ENCODE measurements around the gene C10orf62. TPM values are rescaled to one million over a fixed set of nuclear protein-coding genes. Genes with fewer than 3 reads are reported as not detected.
"Not testable (repeated sequence)": the region's sequence is repeated elsewhere in the genome, so short reads cannot be mapped to it uniquely, and the experiment has no call there.

The C10orf62 gene
- total and polyA plus RNA-seq, 2 donors (not counting 3 experiments of a cell fraction or from before 2014, with no cell fraction given) = not detected

DNA sequence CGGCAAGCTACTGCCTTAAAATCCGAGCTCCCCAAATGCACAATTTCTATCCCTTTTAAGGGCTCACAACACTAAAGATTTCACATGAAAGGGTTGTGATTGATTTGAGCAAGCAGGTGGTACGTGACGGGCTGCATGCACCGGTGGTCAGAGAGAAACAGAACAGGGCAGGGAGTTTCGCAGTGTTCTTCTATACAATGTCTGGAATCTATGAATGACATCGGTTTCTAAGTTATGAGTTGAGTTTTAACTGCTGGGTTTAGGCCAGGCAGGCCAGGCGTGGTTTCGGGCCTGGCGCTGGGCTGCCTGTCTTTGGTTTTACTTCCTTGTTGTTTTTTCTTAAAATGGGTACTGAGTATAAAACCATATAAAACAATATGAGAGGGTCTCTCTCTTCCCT, 34.0 kb upstream of the C10orf62 start:
- CTCF ChIA-PET = interaction anchor here (1.2 to 6.6 kb wide), 3 partner anchors 21 to 56 kb away, joined by 4 to 159 read pairs (median 37); partner anchors contain the start of gene UBTD1
- H3K79me2 ChIP-seq (ENCODE audit: control insufficient read depth, insufficient read depth, low read length) = not testable (repeated sequence)

DNA sequence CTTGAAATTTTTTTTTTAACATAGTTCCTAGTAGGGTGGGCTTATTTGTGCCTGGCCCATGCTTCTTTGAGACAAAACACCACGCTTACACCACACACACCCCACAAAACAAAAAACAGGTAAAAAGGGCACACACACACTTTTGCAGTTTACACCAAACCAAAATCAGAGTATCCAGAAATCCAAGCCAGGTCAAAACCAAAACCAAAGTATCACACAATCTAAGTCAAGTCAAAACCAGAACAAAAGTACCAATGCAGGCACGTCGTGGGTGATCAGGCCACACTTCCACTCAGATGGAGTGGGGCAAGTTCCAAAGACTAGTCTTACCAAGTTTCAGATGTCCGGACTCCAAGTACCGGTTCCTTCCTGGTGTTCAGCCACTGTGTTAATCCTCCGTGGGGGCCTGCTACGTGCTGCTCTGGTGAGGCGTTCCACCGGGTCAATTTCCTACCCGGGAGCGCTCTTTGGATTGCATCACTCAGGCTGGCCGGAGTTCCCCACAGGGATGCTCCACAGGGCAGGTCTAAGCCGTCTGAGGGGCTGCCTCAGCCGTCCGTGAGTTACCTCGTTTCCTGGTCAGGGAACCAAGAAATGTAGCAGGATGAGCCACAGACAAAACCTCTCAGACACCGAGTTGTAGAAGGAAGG, 28.7 kb upstream of the C10orf62 start:
- H4K20me1 ChIP-seq (replicated peaks; ENCODE audit: control insufficient read depth, extremely low read depth, insufficient read depth, low read length); H3K4me1 ChIP-seq (ENCODE audit: control insufficient read depth, extremely low read depth, insufficient read depth, low read length); H3K9me3 ChIP-seq (replicated peaks; ENCODE audit: control insufficient read depth, insufficient read depth, low read length); H3K4me3 ChIP-seq (replicated peaks in 1 of 3; ENCODE audit: insufficient read depth in 1 of 3, low read depth in 1 of 3, low read length in 3 of 3); POLR2A ChIA-PET; H3K4me2 ChIP-seq (ENCODE audit: insufficient read depth, low read length); DNase-seq (ENCODE audit: low read depth, low spot score); intact Hi-C loops (cut with micrococcal nuclease); CTCF ChIA-PET; H3K27ac ChIP-seq (ENCODE audit: insufficient read depth, low read depth, low read length); H3K79me2 ChIP-seq (ENCODE audit: control insufficient read depth, insufficient read depth, low read length); H2AFZ ChIP-seq (ENCODE audit: low read depth, low read length); BruUV-seq (replicated peaks); dilution Hi-C loops (cut with MboI; ENCODE audit: extremely low pct_ligation_motif_present, low sequenced_read_pairs); H3K36me3 ChIP-seq (ENCODE audit: control insufficient read depth in 2 of 2, extremely low read depth in 1 of 2, insufficient read depth in 2 of 2, low read length in 2 of 2); H3K27me3 ChIP-seq (ENCODE audit: control insufficient read depth in 2 of 2, insufficient read depth in 2 of 2, low read length in 2 of 2); H3K9ac ChIP-seq (replicated peaks; ENCODE audit: extremely low read depth, insufficient read depth, low read length); FAIRE-seq; H3K9me1 ChIP-seq (replicated peaks; ENCODE audit: control insufficient read depth, extremely low read depth, insufficient read depth, low read length): not testable (repeated sequence)

More for the DNA sequence above, 34.0 kb upstream of the C10orf62 start:
- intact Hi-C loops (cut with micrococcal nuclease); H3K9me3 ChIP-seq (replicated peaks; ENCODE audit: control insufficient read depth, insufficient read depth, low read length); H3K27me3 ChIP-seq (ENCODE audit: control insufficient read depth in 2 of 2, insufficient read depth in 2 of 2, low read length in 2 of 2); FAIRE-seq; H3K27ac ChIP-seq (ENCODE audit: insufficient read depth, low read depth, low read length); H3K4me1 ChIP-seq (ENCODE audit: control insufficient read depth, extremely low read depth, insufficient read depth, low read length); H4K20me1 ChIP-seq (replicated peaks; ENCODE audit: control insufficient read depth, extremely low read depth, insufficient read depth, low read length); H3K36me3 ChIP-seq (ENCODE audit: control insufficient read depth in 2 of 2, extremely low read depth in 1 of 2, insufficient read depth in 2 of 2, low read length in 2 of 2); H3K4me3 ChIP-seq (replicated peaks in 1 of 3; ENCODE audit: insufficient read depth in 1 of 3, low read depth in 1 of 3, low read length in 3 of 3); dilution Hi-C loops (cut with MboI; ENCODE audit: extremely low pct_ligation_motif_present, low sequenced_read_pairs); H2AFZ ChIP-seq (ENCODE audit: low read depth, low read length); DNase-seq (ENCODE audit: low read depth, low spot score); H3K9me1 ChIP-seq (replicated peaks; ENCODE audit: control insufficient read depth, extremely low read depth, insufficient read depth, low read length); POLR2A ChIA-PET; H3K9ac ChIP-seq (replicated peaks; ENCODE audit: extremely low read depth, insufficient read depth, low read length); H3K4me2 ChIP-seq (ENCODE audit: insufficient read depth, low read length); BruUV-seq (replicated peaks): not testable (repeated sequence)

DNA sequence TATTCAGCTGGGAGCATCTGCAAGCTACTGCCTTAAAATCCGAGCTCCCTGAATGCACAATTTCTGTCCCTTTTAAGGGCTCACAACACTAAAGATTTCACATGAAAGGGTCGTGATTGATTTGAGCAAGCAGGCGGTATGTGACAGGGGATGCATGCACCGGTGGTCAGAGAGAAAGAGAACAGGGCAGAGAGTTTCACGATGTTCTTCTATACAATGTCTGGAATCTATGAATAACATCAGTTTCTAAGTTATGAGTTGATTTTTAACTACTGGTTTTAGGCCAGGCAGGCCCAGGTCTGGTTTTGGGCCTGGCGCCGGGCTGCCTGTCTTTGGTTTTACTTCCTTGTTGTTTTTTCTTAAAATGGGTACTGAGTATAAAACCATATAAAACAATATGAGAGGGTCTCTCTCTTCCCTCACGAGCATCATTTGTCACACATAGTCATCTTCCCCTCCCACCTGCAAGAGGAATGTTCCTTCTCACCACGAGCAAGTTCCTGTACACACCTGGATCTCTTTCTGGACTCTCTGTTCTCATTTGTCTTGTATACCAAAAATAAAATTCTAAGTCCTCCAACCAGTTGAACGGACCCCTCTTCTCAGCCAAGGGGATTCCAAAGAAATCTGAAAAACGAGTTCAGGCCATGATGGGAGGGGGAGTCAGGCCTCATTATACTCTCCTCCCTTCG, 28.0 kb upstream of the C10orf62 start:
- H4K20me1 ChIP-seq (replicated peaks; ENCODE audit: control insufficient read depth, extremely low read depth, insufficient read depth, low read length); H3K27me3 ChIP-seq (ENCODE audit: control insufficient read depth in 2 of 2, insufficient read depth in 2 of 2, low read length in 2 of 2); BruUV-seq (replicated peaks); H3K9me1 ChIP-seq (replicated peaks; ENCODE audit: control insufficient read depth, extremely low read depth, insufficient read depth, low read length); H3K27ac ChIP-seq (ENCODE audit: insufficient read depth, low read depth, low read length); H2AFZ ChIP-seq (ENCODE audit: low read depth, low read length); H3K9ac ChIP-seq (replicated peaks; ENCODE audit: extremely low read depth, insufficient read depth, low read length); H3K4me1 ChIP-seq (ENCODE audit: control insufficient read depth, extremely low read depth, insufficient read depth, low read length); DNase-seq (ENCODE audit: low read depth, low spot score); H3K4me3 ChIP-seq (replicated peaks in 1 of 3; ENCODE audit: insufficient read depth in 1 of 3, low read depth in 1 of 3, low read length in 3 of 3); H3K4me2 ChIP-seq (ENCODE audit: insufficient read depth, low read length); dilution Hi-C loops (cut with MboI; ENCODE audit: extremely low pct_ligation_motif_present, low sequenced_read_pairs); POLR2A ChIA-PET; CTCF ChIA-PET; FAIRE-seq; intact Hi-C loops (cut with micrococcal nuclease); H3K9me3 ChIP-seq (replicated peaks; ENCODE audit: control insufficient read depth, insufficient read depth, low read length); H3K79me2 ChIP-seq (ENCODE audit: control insufficient read depth, insufficient read depth, low read length); H3K36me3 ChIP-seq (ENCODE audit: control insufficient read depth in 2 of 2, extremely low read depth in 1 of 2, insufficient read depth in 2 of 2, low read length in 2 of 2): not testable (repeated sequence)

DNA sequence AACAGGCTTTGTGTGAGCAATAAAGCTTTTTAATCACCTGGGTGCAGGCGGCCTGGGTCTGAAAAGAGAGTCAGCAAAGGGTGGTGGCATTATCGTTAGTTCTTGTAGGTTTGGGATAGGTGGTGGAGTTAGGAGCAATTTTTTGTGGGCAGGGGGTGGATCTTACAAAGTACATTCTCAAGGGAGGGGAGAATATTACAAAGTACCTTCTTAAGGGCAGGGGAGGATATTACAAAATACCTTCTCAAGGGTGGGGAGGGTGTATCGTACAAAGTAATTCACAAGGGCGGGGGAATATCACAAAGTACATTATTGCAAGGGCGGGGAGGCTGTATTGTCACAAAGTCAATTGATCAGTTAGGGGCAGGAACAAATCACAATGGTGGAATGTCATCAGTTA, 27.2 kb upstream of the C10orf62 start:
- H3K9me1 ChIP-seq (replicated peaks; ENCODE audit: control insufficient read depth, extremely low read depth, insufficient read depth, low read length); H2AFZ ChIP-seq (ENCODE audit: low read depth, low read length); POLR2A ChIA-PET; CTCF ChIA-PET; H3K79me2 ChIP-seq (ENCODE audit: control insufficient read depth, insufficient read depth, low read length); H3K27me3 ChIP-seq (ENCODE audit: control insufficient read depth in 2 of 2, insufficient read depth in 2 of 2, low read length in 2 of 2); H3K27ac ChIP-seq (ENCODE audit: insufficient read depth, low read depth, low read length); dilution Hi-C loops (cut with MboI; ENCODE audit: extremely low pct_ligation_motif_present, low sequenced_read_pairs); DNase-seq (ENCODE audit: low read depth, low spot score); H3K36me3 ChIP-seq (ENCODE audit: control insufficient read depth in 2 of 2, extremely low read depth in 1 of 2, insufficient read depth in 2 of 2, low read length in 2 of 2); H3K4me3 ChIP-seq (replicated peaks in 1 of 3; ENCODE audit: insufficient read depth in 1 of 3, low read depth in 1 of 3, low read length in 3 of 3); BruUV-seq (replicated peaks); H3K9ac ChIP-seq (replicated peaks; ENCODE audit: extremely low read depth, insufficient read depth, low read length); FAIRE-seq; H4K20me1 ChIP-seq (replicated peaks; ENCODE audit: control insufficient read depth, extremely low read depth, insufficient read depth, low read length); H3K4me2 ChIP-seq (ENCODE audit: insufficient read depth, low read length); H3K4me1 ChIP-seq (ENCODE audit: control insufficient read depth, extremely low read depth, insufficient read depth, low read length); H3K9me3 ChIP-seq (replicated peaks; ENCODE audit: control insufficient read depth, insufficient read depth, low read length); intact Hi-C loops (cut with micrococcal nuclease): not testable (repeated sequence)

Measured in endothelial cell of umbilical vein (primary cell).